Measurements from ENCODE around the gene NR2F1-AS1.
"Not testable (repeated sequence)": the region's sequence is repeated elsewhere in the genome, so short reads cannot be mapped to it uniquely, and the experiment has no call there.

NR2F1-AS1 gene

GRCh38 chr5:93394301-93394700, 186.7 kb downstream of the NR2F1-AS1 start:
- H3K36me3 ChIP-seq (ENCODE audit: control insufficient read depth in 1 of 2, insufficient read depth in 2 of 2, low read length in 2 of 2) = no peaks in the 10 kb centered on the region
- H3K4me1 ChIP-seq (ENCODE audit: control insufficient read depth in 1 of 2, insufficient read depth in 2 of 2, low read length in 2 of 2) = no peaks in the 10 kb centered on the region
- no peak overlapping the region for H3K27ac ChIP-seq (ENCODE audit: low read depth, low read length)
- H3K27me3 ChIP-seq (ENCODE audit: control insufficient read depth in 1 of 2, insufficient read depth in 2 of 2, low read length in 2 of 2) = no peaks in the 10 kb centered on the region
- H3K9ac ChIP-seq (ENCODE audit: low read depth in 1 of 2, low read length in 2 of 2) = no peak overlapping the region
- peaks cover 0 to 5% of the 10 kb centered on the region in 2 donors for H3K9me3 ChIP-seq (ENCODE audit: control insufficient read depth in 1 of 2, low read length in 2 of 2)
- H3K4me3 ChIP-seq (ENCODE audit: low read depth in 1 of 2, low read length in 2 of 2) = no peak overlapping the region

DNA sequence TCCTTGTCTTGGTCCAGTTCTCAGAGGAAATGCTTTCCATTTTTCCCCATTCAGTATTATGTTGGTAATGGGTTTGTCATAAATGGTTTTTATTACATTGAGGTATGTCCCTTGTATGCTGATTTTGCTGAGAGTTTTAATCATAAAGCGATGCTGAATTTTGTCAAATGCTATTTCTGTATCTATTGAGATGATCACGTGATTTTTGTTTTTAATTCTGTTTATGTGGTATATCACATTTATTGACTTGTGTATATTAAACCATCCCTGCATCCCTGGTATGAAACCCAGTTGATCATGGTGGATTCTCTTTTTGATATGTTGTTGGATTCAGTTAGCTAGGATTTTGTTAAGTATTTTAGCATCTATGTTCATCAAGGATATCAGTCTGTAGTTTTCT, 189.8 kb downstream of the NR2F1-AS1 start:
- not testable (repeated sequence) for H3K27ac ChIP-seq (ENCODE audit: low read depth, low read length); H3K36me3 ChIP-seq (ENCODE audit: control insufficient read depth in 1 of 2, insufficient read depth in 2 of 2, low read length in 2 of 2); H3K9ac ChIP-seq (ENCODE audit: low read depth in 1 of 2, low read length in 2 of 2); H3K27me3 ChIP-seq (ENCODE audit: control insufficient read depth in 1 of 2, insufficient read depth in 2 of 2, low read length in 2 of 2); H3K4me3 ChIP-seq (ENCODE audit: low read depth in 1 of 2, low read length in 2 of 2); H3K4me1 ChIP-seq (ENCODE audit: control insufficient read depth in 1 of 2, insufficient read depth in 2 of 2, low read length in 2 of 2); H3K9me3 ChIP-seq (ENCODE audit: control insufficient read depth in 1 of 2, low read length in 2 of 2)

DNA sequence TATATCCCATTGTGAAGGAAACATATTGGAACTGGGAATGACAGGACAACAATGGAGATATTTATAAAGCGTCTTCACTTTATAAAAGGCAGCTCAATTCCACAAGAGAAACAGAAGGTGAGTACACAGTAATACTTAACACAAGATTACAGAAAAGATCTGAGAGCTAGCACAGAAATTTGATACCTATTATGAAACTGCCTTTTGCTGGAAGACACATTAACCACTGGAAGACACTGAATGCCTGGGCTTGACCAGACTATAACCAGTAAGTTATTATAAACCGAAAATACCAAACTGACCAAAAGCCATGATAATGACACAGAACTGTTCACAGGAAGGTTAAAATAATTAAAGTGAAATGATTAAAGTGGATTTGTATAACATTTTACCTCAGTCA, 195.4 kb downstream of the NR2F1-AS1 start:
- no peak overlapping the region for H3K27ac ChIP-seq (ENCODE audit: low read depth, low read length)
- no peak overlapping the region for H3K9ac ChIP-seq (ENCODE audit: low read depth in 1 of 2, low read length in 2 of 2)
- no peaks in the 10 kb centered on the region for H3K4me1 ChIP-seq (ENCODE audit: control insufficient read depth in 1 of 2, insufficient read depth in 2 of 2, low read length in 2 of 2)
- H3K27me3 ChIP-seq (ENCODE audit: control insufficient read depth in 1 of 2, insufficient read depth in 2 of 2, low read length in 2 of 2) = no peaks in the 10 kb centered on the region
- H3K4me3 ChIP-seq (ENCODE audit: low read depth in 1 of 2, low read length in 2 of 2) = no peak overlapping the region
- H3K36me3 ChIP-seq (ENCODE audit: control insufficient read depth in 1 of 2, insufficient read depth in 2 of 2, low read length in 2 of 2) = no peaks in the 10 kb centered on the region
- H3K9me3 ChIP-seq (ENCODE audit: control insufficient read depth in 1 of 2, low read length in 2 of 2) = no peaks in the 10 kb centered on the region

- H3K4me3 ChIP-seq (ENCODE audit: low read depth in 1 of 2, low read length in 2 of 2) = no peak overlapping the region
- H3K36me3 ChIP-seq (ENCODE audit: control insufficient read depth in 1 of 2, insufficient read depth in 2 of 2, low read length in 2 of 2) = no peaks in the 10 kb centered on the region
- no peaks in the 10 kb centered on the region for H3K4me1 ChIP-seq (ENCODE audit: control insufficient read depth in 1 of 2, insufficient read depth in 2 of 2, low read length in 2 of 2)
- no peaks in the 10 kb centered on the region for H3K27me3 ChIP-seq (ENCODE audit: control insufficient read depth in 1 of 2, insufficient read depth in 2 of 2, low read length in 2 of 2)
- H3K27ac ChIP-seq (ENCODE audit: low read depth, low read length) = no peak overlapping the region
- H3K9ac ChIP-seq (ENCODE audit: low read depth in 1 of 2, low read length in 2 of 2) = no peak overlapping the region
- H3K9me3 ChIP-seq (ENCODE audit: control insufficient read depth in 1 of 2, low read length in 2 of 2) = no peaks in the 10 kb centered on the region
These were observed 196.0 kb downstream of the NR2F1-AS1 start for GRCh38 chr5:93384995-93385394.

GRCh38 chr5:93384026-93384425, 197.0 kb downstream of the NR2F1-AS1 start:
- Histone ChIP-seq H3K27me3 (ENCODE audit: control insufficient read depth in 1 of 2, insufficient read depth in 2 of 2, low read length in 2 of 2) (no peaks in the 10 kb centered on the region), H3K9ac (ENCODE audit: low read depth in 1 of 2, low read length in 2 of 2) (no peak overlapping the region), H3K4me3 (ENCODE audit: low read depth in 1 of 2, low read length in 2 of 2) (no peak overlapping the region), H3K9me3 (ENCODE audit: control insufficient read depth in 1 of 2, low read length in 2 of 2) (no peaks in the 10 kb centered on the region), H3K36me3 (ENCODE audit: control insufficient read depth in 1 of 2, insufficient read depth in 2 of 2, low read length in 2 of 2) (no peaks in the 10 kb centered on the region), H3K27ac (ENCODE audit: low read depth, low read length) (no peak overlapping the region), H3K4me1 (ENCODE audit: control insufficient read depth in 1 of 2, insufficient read depth in 2 of 2, low read length in 2 of 2) (no peaks in the 10 kb centered on the region)

DNA sequence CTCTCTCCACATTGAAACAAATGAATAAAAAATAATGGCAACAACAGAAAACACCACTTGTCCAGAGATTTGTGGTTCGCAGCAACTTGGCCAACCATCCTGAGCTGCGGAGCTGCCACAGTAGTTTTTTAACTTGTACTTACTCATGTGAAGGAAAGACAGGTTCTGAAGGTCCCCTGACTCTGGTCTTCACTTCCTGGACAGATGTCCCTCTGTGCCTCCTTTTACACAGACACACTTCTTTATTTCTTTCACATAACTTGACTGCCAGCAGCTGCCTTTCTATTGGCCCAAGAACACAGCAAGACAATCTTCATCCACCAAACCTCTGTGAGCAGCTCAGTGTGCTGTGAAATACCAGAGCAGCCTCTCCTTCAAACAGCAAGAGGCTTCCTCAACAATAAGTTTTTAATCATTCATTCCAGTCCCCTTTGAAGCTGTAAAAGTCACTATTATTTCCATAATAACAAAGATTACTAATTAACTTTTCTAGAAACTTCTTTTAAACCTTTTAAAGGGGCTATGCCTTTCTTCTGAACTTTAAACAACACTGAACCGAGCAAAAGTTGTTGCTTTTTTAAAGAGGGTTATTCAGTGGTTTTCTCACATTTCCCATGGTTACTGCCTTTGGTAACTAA, 198.7 kb downstream of the NR2F1-AS1 start:
- Histone ChIP-seq H3K27ac (ENCODE audit: low read depth, low read length) (no peak overlapping the region), H3K9me3 (ENCODE audit: control insufficient read depth in 1 of 2, low read length in 2 of 2) (no peaks in the 10 kb centered on the region), H3K27me3 (ENCODE audit: control insufficient read depth in 1 of 2, insufficient read depth in 2 of 2, low read length in 2 of 2) (no peaks in the 10 kb centered on the region), H3K4me3 (ENCODE audit: low read depth in 1 of 2, low read length in 2 of 2) (no peak overlapping the region), H3K4me1 (ENCODE audit: control insufficient read depth in 1 of 2, insufficient read depth in 2 of 2, low read length in 2 of 2) (no peaks in the 10 kb centered on the region), H3K9ac (ENCODE audit: low read depth in 1 of 2, low read length in 2 of 2) (no peak overlapping the region), H3K36me3 (ENCODE audit: control insufficient read depth in 1 of 2, insufficient read depth in 2 of 2, low read length in 2 of 2) (no peaks in the 10 kb centered on the region)

- Histone ChIP-seq H3K4me1 (ENCODE audit: control insufficient read depth in 1 of 2, insufficient read depth in 2 of 2, low read length in 2 of 2) (no peaks in the 10 kb centered on the region), H3K9me3 (ENCODE audit: control insufficient read depth in 1 of 2, low read length in 2 of 2) (no peaks in the 10 kb centered on the region), H3K9ac (ENCODE audit: low read depth in 1 of 2, low read length in 2 of 2) (no peak overlapping the region), H3K36me3 (ENCODE audit: control insufficient read depth in 1 of 2, insufficient read depth in 2 of 2, low read length in 2 of 2) (no peaks in the 10 kb centered on the region), H3K27ac (ENCODE audit: low read depth, low read length) (no peak overlapping the region), H3K4me3 (ENCODE audit: low read depth in 1 of 2, low read length in 2 of 2) (no peak overlapping the region), H3K27me3 (ENCODE audit: control insufficient read depth in 1 of 2, insufficient read depth in 2 of 2, low read length in 2 of 2) (no peaks in the 10 kb centered on the region)
These were observed 200.0 kb downstream of the NR2F1-AS1 start for GRCh38 chr5:93381057-93381456.

DNA sequence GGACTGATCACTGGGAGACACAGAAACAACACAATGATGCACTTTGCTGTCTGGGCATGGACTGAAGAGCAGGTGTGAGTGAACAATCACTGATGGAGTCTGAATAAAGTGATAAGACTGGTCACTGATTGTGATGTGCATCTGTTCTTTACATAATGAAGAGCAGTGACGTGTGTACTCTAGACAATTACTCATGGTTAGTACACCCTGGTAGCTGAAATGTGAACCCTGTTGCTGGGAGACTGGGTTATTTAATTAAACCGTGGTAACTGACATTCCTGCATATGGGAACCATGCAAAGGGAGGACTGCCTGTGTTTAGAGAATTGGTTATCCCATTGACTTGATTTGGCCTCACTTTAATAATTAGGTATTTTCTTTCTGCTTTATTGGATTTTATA, 202.9 kb downstream of the NR2F1-AS1 start:
- no peak overlapping the region for H3K27ac ChIP-seq (ENCODE audit: low read depth, low read length)
- H3K4me1 ChIP-seq (ENCODE audit: control insufficient read depth in 1 of 2, insufficient read depth in 2 of 2, low read length in 2 of 2) = no peaks in the 10 kb centered on the region
- no peaks in the 10 kb centered on the region for H3K27me3 ChIP-seq (ENCODE audit: control insufficient read depth in 1 of 2, insufficient read depth in 2 of 2, low read length in 2 of 2)
- H3K36me3 ChIP-seq (ENCODE audit: control insufficient read depth in 1 of 2, insufficient read depth in 2 of 2, low read length in 2 of 2) = no peaks in the 10 kb centered on the region
- H3K4me3 ChIP-seq (ENCODE audit: low read depth in 1 of 2, low read length in 2 of 2) = no peak overlapping the region
- H3K9ac ChIP-seq (ENCODE audit: low read depth in 1 of 2, low read length in 2 of 2) = no peak overlapping the region
- no peaks in the 10 kb centered on the region for H3K9me3 ChIP-seq (ENCODE audit: control insufficient read depth in 1 of 2, low read length in 2 of 2)

GRCh38 chr5:93371893-93372292, 209.1 kb downstream of the NR2F1-AS1 start:
- H3K27me3 ChIP-seq (ENCODE audit: control insufficient read depth in 1 of 2, insufficient read depth in 2 of 2, low read length in 2 of 2) = no peaks in the 10 kb centered on the region
- H3K4me3 ChIP-seq (ENCODE audit: low read depth in 1 of 2, low read length in 2 of 2) = no peak overlapping the region
- H3K9me3 ChIP-seq (ENCODE audit: control insufficient read depth in 1 of 2, low read length in 2 of 2) = no peaks in the 10 kb centered on the region
- no peaks in the 10 kb centered on the region for H3K4me1 ChIP-seq (ENCODE audit: control insufficient read depth in 1 of 2, insufficient read depth in 2 of 2, low read length in 2 of 2)
- H3K27ac ChIP-seq (ENCODE audit: low read depth, low read length) = no peak overlapping the region
- H3K9ac ChIP-seq (ENCODE audit: low read depth in 1 of 2, low read length in 2 of 2) = no peak overlapping the region
- no peaks in the 10 kb centered on the region for H3K36me3 ChIP-seq (ENCODE audit: control insufficient read depth in 1 of 2, insufficient read depth in 2 of 2, low read length in 2 of 2)

DNA sequence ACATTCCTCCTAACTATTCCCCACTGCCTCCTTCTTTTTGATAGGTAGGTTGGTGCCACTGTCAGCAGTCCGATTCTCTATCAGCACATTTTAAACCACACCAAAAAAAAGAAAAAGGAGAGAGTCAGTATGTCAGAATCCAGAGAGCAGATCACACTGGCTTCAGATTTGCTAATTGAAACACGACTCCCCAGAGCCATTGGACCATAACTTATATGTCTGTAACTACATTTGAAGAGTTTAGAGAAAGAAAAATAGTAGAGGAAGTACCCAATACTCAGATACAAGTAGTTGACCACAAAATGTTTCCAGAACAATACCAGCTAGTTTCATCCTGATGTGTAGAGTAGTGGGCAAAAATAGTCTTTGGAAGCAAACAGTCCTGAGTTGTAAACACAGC, 216.6 kb downstream of the NR2F1-AS1 start:
- no peak overlapping the region for H3K9ac ChIP-seq (ENCODE audit: low read depth in 1 of 2, low read length in 2 of 2)
- H3K4me1 ChIP-seq (ENCODE audit: control insufficient read depth in 1 of 2, insufficient read depth in 2 of 2, low read length in 2 of 2) = no peaks in the 10 kb centered on the region
- H3K27ac ChIP-seq (ENCODE audit: low read depth, low read length) = no peak overlapping the region
- no peaks in the 10 kb centered on the region for H3K36me3 ChIP-seq (ENCODE audit: control insufficient read depth in 1 of 2, insufficient read depth in 2 of 2, low read length in 2 of 2)
- no peak overlapping the region for H3K4me3 ChIP-seq (ENCODE audit: low read depth in 1 of 2, low read length in 2 of 2)
- no peaks in the 10 kb centered on the region for H3K9me3 ChIP-seq (ENCODE audit: control insufficient read depth in 1 of 2, low read length in 2 of 2)
- H3K27me3 ChIP-seq (ENCODE audit: control insufficient read depth in 1 of 2, insufficient read depth in 2 of 2, low read length in 2 of 2) = no peaks in the 10 kb centered on the region

Measured in duodenal mucosa (tissue), 2 donors.